Activated CD8-positive, alpha-beta memory T cell treated with anti-CD3 and anti-CD28 coated beads, Interleukin-2, amount 50 U/mL, for 1 hour (primary cell): ENCODE results near the gene NRG3.

Experiments
- DNase-seq: peaks from one replicate; pipeline ENCODE4 v3.0.0-alpha.2; 2020; ENCODE audit errors: extremely low read depth

NRG3 gene

DNA sequence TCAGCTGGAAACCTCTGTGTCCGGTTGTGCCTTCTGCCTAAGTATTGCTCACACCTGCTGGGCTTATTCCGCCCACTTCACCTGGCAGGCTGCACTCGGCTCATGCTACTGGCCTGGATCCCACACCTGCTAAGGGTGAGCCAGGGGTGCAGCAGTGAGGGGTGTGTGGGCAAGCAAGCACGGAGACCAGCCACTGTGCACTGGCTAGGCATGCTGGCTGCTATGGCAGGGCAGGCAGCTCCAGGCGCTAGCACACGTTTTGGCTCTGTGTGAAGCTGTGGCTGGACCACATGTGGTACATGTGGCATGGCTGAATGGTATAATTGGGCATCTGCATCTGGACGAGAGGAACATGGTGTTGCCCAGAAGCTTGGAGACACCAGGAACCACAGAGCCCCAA is 940.7 kb downstream of the NRG3 start:
- DNase-seq = no peak

DNA sequence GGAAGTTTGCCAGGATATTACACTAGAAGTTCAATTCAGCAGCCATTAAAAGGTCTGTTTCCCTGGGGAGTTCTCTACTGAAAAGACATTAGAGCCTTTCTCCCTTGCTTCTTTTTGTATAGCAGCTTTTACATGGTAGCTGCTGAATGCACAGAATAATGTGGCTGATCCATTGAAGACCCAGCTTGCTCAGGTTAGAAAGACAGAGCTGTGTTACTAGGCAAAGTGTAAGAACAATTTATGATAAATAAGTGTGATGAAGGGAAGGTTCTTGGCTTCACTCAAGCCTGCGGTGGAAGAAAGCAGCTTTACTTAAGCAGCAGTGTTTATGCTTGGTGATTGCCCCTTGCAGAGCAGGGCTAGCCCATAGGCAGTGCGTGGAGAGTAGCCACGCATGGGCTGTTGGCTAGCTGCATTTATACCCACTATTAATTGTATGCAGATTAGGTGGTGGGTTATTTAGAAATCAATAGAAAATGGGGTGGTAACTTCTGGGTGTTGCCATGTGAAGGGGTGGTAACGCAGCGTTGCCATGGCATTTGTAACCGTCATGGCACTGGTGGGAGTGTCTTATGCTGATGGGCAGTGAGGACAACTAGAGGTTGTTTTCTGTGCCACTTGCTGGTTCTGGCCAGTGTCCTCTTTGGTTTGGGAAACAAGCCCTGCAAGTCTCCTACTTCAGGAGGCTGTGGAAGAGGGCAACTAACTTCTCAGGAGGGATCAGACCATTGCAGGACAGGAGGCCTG is 942.9 kb downstream of the NRG3 start:
- DNase-seq = no peak

- DNase-seq = no peak
Measured at GRCh38 chr10:82821043-82821442, 946.0 kb downstream of the NRG3 start.

DNA sequence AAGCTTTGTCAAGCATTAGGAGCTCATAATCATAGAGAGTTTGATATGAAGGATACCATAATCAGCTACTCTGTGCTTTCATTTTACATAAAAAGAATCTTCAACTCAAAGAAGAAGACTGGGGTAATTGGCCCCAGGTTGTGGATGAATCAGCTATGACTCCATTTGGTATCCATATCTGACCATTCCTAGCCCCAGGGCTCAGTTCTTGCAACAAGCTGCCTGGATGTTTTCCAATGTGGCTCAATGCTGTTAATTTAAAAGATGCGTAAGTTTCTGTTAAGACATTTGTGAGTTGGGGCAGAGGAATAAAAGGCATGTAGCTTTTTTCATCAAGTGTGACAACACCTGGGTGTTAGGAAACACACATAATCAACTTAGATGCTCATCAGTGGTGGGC is 951.1 kb downstream of the NRG3 start:
- no peak for DNase-seq

GRCh38 chr10:82827901-82828300 is 952.9 kb downstream of the NRG3 start:
- no peak for DNase-seq

GRCh38 chr10:82847242-82847641 is 972.2 kb downstream of the NRG3 start:
- no peak for DNase-seq

- DNase-seq = no peak
Measured at GRCh38 chr10:82850191-82850590, 975.2 kb downstream of the NRG3 start.

DNA sequence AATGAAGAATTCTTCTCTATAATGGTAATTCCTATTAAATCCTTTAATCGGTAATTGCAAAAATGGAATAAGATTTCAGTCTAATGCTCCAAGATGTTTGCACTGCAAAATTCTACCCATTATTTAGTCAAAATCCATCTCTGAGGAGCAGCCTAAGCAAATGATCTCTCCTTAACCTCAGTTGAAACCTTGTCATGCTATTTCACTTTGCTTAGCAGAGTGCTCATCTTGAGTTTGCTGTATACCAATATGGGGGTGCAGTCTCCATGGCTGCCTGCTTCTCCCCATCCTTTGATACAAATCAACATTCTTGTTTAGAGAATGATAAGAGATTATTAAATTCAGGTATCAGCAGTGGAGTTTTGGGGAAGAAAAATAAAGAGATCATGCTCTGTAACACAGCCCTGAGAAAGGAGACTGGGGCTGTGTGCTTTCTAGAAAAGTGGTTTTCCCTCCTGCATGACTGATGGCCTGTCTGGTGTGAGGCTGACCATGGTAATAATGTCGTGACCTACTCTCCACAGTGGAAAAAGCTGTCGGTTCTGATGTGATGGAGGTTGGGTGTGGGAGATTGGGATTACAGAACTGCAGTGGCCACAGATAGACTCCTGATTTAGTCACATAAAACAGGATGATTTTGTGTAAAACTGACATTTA is 982.1 kb downstream of the NRG3 start:
- no peak for DNase-seq

DNA sequence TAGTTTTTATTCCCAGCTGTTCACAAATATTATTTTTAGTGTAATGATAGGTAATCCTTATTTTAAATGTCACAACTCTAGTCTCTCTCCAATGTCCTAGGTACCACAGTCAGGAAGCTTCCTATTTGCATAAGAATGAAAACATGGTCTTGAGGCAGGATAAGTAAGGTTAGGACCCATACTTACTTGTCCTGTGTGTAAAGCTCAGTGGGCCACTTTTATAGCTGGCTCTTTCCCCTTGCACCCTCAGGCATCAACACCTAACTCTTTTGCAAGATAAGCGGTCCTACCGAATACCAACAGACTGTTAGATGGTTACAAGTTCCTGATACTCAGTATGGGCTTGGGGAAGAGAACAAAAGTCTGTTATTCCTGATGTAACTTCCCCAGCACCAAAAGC is 986.9 kb downstream of the NRG3 start:
- DNase-seq = no peak

DNA sequence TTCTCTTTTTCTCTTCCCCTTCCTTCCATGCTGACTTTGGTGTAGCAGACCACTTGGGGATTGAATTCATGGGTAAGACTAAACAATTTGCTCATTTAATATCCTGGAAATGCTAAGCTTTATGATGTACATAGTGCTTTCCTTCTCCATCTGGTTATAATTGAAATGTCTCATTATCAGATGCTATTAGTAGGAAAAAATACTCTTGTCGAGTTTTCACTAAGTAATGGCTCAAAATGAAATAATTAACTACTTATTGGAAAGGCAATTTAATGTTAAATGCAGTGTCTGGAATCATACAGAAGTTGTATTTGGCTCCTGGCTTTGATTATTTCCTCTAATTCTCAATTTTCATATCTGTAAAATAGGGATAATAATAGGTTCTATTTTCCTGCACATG is 990.4 kb downstream of the NRG3 start:
- DNase-seq = no peak

DNA sequence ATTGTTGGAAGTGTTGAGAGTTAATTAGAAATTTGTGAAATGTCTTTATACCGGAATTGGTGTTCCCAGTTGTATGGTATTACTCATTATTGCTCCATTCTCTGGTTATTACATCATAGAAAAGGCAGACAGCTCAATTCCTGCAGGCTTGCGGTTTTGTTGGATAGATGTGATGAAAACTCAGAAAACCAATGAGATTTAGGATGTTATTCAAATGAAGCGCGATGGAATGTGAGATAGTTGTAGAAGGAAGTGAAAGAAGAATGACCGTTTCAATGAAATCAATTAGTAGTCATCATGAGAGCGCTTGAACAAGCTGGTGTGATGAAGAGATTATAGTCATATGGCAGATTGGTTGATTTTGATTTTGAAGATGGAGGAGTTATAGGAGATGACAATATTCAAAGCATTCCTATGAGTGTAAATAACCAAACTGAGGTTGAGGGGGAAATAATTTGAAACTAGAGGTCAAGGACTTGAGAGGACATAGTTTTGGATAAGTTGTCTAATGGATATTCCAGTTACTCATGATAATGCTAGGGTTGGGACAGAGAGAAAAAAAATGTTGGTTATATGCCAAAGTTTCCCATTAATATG is 991.5 kb downstream of the NRG3 start:
- DNase-seq = no peak

DNA sequence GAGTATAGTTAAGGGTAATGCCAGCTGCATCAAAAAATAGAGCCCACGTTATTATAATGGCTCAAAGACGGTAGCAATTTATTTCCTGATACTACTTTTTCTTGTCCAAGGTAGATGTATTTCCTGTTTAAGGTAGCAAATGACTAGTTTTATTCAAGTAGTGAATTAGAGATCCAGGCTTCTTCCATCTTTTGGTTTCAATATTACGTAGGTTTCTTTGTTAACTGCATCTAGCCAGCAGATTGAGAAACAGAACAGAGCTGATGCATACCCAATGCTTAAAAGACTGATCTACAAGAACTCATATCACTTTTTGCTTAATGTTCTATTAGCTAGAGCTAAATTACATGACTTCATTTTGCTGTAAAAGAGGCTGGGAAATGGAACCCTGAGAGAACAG is 992.1 kb downstream of the NRG3 start:
- no peak for DNase-seq

- no peak for DNase-seq
Measured at GRCh38 chr10:82874671-82875070, 999.7 kb downstream of the NRG3 start.

GRCh38 chr10:82880776-82881290 is 1005.8 kb downstream of the NRG3 start:
- no peak for DNase-seq

DNA sequence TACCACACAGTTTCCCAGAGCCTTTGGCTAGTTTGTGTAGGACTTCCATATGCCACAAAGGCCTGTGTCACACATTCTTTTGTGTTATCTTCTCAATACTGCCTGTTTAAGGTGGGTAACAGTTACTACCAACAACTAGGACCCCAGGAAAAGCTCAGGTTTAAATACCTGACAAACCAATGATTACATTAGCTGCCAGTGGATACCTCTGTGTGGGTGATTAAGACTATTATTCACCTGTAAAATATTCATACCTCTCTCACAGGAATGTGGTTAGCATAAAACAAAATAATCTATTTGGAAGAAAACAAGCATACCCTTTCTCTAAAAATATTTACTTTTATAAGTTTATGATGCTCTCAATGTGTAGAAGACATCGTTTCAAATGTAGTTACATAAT is 1007.7 kb downstream of the NRG3 start:
- DNase-seq = no peak

DNA sequence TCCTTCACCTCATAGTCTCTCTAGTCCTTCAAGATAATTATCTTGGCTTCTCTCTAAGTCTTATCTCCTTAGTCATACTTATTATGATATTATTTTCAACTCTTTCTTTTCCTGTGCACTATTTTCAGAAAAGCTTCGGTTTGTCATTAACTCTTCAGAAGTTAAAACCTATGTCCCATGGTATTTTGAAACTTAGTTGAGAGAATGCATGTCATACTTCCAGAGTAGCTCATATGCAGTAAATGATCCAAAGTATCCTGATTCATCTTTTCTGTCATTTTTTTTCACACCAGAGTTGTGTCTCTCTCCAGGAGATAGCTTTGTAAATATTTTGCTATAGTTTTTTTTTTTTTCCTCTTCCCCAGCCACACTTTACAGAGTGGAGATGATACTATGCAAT is 1008.6 kb downstream of the NRG3 start:
- DNase-seq = no peak

DNA sequence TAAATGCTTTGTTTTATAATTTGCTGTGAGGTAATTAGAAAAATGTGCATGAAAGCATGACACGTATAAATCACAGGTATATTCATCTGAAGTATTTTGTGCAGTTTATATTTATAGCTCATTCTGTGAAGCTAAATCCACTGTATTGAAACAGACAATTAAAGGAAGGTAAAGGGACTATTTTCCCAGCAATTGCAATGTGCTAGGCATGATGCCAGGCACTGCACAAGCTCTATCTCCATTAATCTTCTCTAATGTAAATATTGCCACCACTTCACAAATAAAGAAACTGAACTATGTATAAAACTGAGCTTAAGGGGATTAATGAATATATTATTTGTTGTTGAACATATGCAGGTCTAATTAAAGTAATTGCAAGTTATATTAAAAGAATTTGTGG is 1012.5 kb downstream of the NRG3 start:
- DNase-seq = no peak

DNA sequence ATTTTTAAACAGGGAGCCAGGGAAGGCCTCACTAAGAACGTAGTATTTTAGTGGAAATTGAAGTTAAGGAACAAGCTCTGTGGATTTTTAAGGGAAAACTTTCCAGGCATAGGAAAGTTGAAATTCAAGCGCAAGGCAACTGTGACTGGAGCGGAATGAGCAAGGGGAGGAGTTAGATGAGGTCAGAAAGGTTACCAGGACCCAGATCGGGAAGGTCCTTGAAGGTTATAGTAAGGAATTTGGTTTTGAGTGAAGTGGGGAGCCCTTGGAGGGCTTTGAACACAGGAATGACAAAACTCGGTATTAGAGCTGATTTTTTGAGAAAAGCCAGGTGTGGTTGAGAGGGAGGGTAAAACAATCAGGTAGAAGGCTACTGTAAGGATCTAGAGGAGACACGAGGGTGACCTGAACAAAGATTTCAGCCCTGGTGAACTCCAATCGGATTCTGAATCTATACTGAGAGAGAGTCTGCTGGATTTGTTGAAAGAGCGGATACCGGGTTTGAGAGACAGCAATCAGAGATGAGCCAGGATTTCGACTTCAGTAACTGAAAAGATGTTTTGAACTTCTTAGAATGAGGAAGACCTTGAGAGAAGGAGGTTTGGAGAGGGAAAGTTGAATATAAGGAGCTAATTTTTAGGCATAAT is 1013.9 kb downstream of the NRG3 start:
- DNase-seq = no peak

- DNase-seq = no peak
Measured at GRCh38 chr10:82889728-82890127, 1014.7 kb downstream of the NRG3 start.

GRCh38 chr10:82890573-82890972 is 1015.6 kb downstream of the NRG3 start:
- DNase-seq = no peak

DNA sequence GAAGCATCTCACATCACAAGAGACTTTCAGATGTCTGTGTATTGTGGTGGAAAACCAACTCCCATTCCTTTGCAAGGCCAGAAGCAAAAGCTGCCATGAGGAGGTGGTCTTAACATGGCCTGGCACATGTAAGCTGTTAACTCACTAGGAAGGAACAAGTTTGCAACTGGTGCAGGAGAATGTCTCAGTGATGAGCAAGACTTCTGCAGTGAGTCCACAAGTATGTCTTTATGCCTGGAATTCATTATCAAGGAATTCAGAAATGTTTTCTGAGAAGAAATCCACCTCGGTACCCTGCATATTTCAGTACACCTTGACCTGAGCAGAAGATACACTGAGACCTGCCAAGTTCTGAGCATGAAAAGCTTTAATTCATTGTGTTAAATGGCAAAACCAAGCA is 1033.1 kb downstream of the NRG3 start:
- no peak for DNase-seq

GRCh38 chr10:82908751-82909150 is 1033.8 kb downstream of the NRG3 start:
- no peak for DNase-seq

- no peak for DNase-seq
Measured at GRCh38 chr10:82910301-82910700, 1035.3 kb downstream of the NRG3 start.
